K562 (cell line): ENCODE data around the gene SLC25A1. TPM values are rescaled to one million over a fixed set of nuclear protein-coding genes. Genes with fewer than 3 reads are reported as not detected.

Experiments
- ATAC-seq: fragments of 200-7000 bp; cut with Tn5 transposase; 3 replicates; pipeline ENCODE4 v1.9.1; 2020; ENCODE audit warnings: moderate library complexity
- BruUV-seq: library from RNA; stranded (reverse); fragments of 400-500 nt; replicated peaks from 2 replicates; lab custom pipeline; 2021; lab: Mats Ljungman, UMichigan
- CTCF ChIA-PET: fragments of 300-600 bp; formaldehyde crosslinking; extraction: SDS; loops from one replicate; lab custom pipeline; 2021; ENCODE audit warnings: low intra/inter-chr PET ratio; lab: Yijun Ruan, JAX
- POLR2A ChIA-PET: fragments of 300-600, 350-650 bp; sonication (Branson Sonifier 250); formaldehyde crosslinking; extraction: SDS; loops from one replicate; lab custom pipeline; 2021; ENCODE audit warnings: antibody characterized with exemption, inconsistent platforms; lab: Yijun Ruan, JAX
- DNase-seq, 4 experiments: peaks; one replicate each; pipeline versions ENCODE4 v3.0.0 to v3.0.0-alpha.2; 2011 to 2018; ENCODE audit warnings: low spot score in 3 of 4, mixed read lengths in 3 of 4; ENCODE audit errors: extremely low read depth in 1 of 4
- FAIRE-seq: peaks from 2 replicates; lab custom pipeline; 2011; peaks lifted over from hg19 to GRCh38; lab: Jason Lieb, UNC
- H2AFZ ChIP-seq: 2 replicates; pipeline ENCODE4 v1.6.0; 2011; ENCODE audit warnings: low read depth, low read length, control low read depth, inconsistent platforms
- H3K27ac ChIP-seq: fragments of 200-600 bp; 3 replicates; pipeline ENCODE4 v1.8.0; 2011; ENCODE audit warnings: low read depth, mild to moderate bottlenecking, control low read depth, inconsistent platforms, low read length, moderate library complexity, mixed read lengths; ENCODE audit errors: extremely low read depth
- H3K27me3 ChIP-seq, 2 experiments: fragments of 300-600 bp in 1 of 2; 2 replicates in 1 of 2; 3 replicates in 1 of 2; pipeline versions ENCODE4 v1.6.0 to v1.8.0; 2011; ENCODE audit warnings: inconsistent platforms in 2 of 2, low read length in 2 of 2, mild to moderate bottlenecking in 1 of 2, mixed read lengths in 1 of 2, moderate library complexity in 1 of 2; ENCODE audit not compliant: control insufficient read depth in 2 of 2, insufficient read depth in 2 of 2
- H3K36me3 ChIP-seq: fragments of 300-600 bp; 3 replicates; pipeline ENCODE4 v1.8.0; 2011; ENCODE audit warnings: mild to moderate bottlenecking, low read length, inconsistent platforms; ENCODE audit not compliant: control insufficient read depth, insufficient read depth
- H3K4me1 ChIP-seq, 2 experiments: fragments of 200-600 bp in 1 of 2; replicated peaks in 1 of 2; 2 replicates in 1 of 2; 3 replicates in 1 of 2; pipeline versions ENCODE4 v1.5.1 to v1.8.0; 2011; ENCODE audit warnings: inconsistent platforms in 2 of 2, low read length in 2 of 2, mild to moderate bottlenecking in 1 of 2, mixed read lengths in 1 of 2, moderate library complexity in 1 of 2; ENCODE audit not compliant: control insufficient read depth in 2 of 2, insufficient read depth in 2 of 2
- H3K4me2 ChIP-seq: 2 replicates; pipeline ENCODE4 v1.6.1; 2011; ENCODE audit warnings: low read length, control low read depth, inconsistent platforms, mixed read lengths; ENCODE audit not compliant: insufficient read depth
- H3K4me3 ChIP-seq: fragments of 200-600 bp; sonication (generic), shearing (Covaris generic); 2 replicates; pipeline ENCODE4 v1.5.1; 2016; ENCODE audit warnings: control low read depth, inconsistent platforms
- H3K79me2 ChIP-seq: fragments of 200-600 bp; 3 replicates; pipeline ENCODE4 v1.8.0; 2011; ENCODE audit warnings: low read length, inconsistent platforms; ENCODE audit not compliant: control insufficient read depth, insufficient read depth
- H3K9ac ChIP-seq, 2 experiments: 2 replicates each; pipeline versions ENCODE4 v1.6.0 to v1.6.1; 2011; ENCODE audit warnings: low read depth in 2 of 2, low read length in 2 of 2, control low read depth in 1 of 2, inconsistent platforms in 1 of 2, mild to moderate bottlenecking in 1 of 2, mixed read lengths in 1 of 2; ENCODE audit not compliant: insufficient read depth in 1 of 2
- H3K9me1 ChIP-seq: one replicate; pipeline ENCODE4 v1.6.0; 2011; ENCODE audit warnings: inconsistent platforms, mild to moderate bottlenecking, low read length, moderate library complexity; ENCODE audit not compliant: control insufficient read depth, insufficient read depth
- H3K9me3 ChIP-seq: replicated peaks from 2 replicates; pipeline ENCODE4 v1.5.1; 2011; ENCODE audit warnings: low read depth, low read length, inconsistent platforms; ENCODE audit not compliant: control insufficient read depth, insufficient read depth
- H4K20me1 ChIP-seq: replicated peaks from 2 replicates; pipeline ENCODE4 v1.6.1; 2011; ENCODE audit warnings: low read length, inconsistent platforms, mixed read lengths; ENCODE audit not compliant: control insufficient read depth, insufficient read depth
- ARNT ChIP-seq, 2 experiments: fragments of 450-650 bp; IDR thresholded peaks; 2 replicates each; pipeline ENCODE4 v1.6.1; 2016; ENCODE audit warnings: mild to moderate bottlenecking in 1 of 2
- BCL6 ChIP-seq: fragments of 250-450 bp; sonication (Bioruptor Pico); IDR thresholded peaks from 2 replicates; pipeline ENCODE4 v1.4.0; 2020
- CBFB ChIP-seq: sonication (generic); formaldehyde crosslinking; IDR thresholded peaks from 2 replicates; pipeline ENCODE4 v1.4.0; 2020; ENCODE audit warnings: mild to moderate bottlenecking, missing genetic modification reagents
- ESRRB ChIP-seq: fragments of 250-450 bp; sonication (Bioruptor Pico); IDR thresholded peaks from 2 replicates; pipeline ENCODE4 v1.5.0; 2020; ENCODE audit warnings: mild to moderate bottlenecking, moderate library complexity, borderline replicate concordance
- MYBL2 ChIP-seq, 2 experiments: fragments of 450-650 bp in 1 of 2; sonication (generic) in 1 of 2; formaldehyde crosslinking in 1 of 2; IDR thresholded peaks; 2 replicates each; pipeline versions ENCODE4 v1.6.1 to v1.8.1; 2017 to 2022; ENCODE audit warnings: borderline replicate concordance in 1 of 2, inconsistent platforms in 1 of 2, low read depth in 1 of 2, mild to moderate bottlenecking in 1 of 2, missing genetic modification reagents in 1 of 2, moderate library complexity in 1 of 2
- MYNN ChIP-seq, 2 experiments: sonication (generic); formaldehyde crosslinking in 1 of 2; IDR thresholded peaks; 2 replicates each; pipeline versions ENCODE4 v1.5.0 to v1.6.1; 2016 to 2020; ENCODE audit warnings: antibody characterized with exemption in 1 of 2, missing genetic modification reagents in 1 of 2
- NFRKB ChIP-seq: fragments of 450-650 bp; IDR thresholded peaks from 2 replicates; pipeline ENCODE4 v1.6.1; 2016; ENCODE audit warnings: low read depth
- POLR2AphosphoS5 ChIP-seq: IDR thresholded peaks from 2 replicates; pipeline ENCODE4 v1.6.1; 2011; ENCODE audit warnings: mild to moderate bottlenecking, low read depth, low read length, moderate library complexity; ENCODE audit not compliant: control insufficient read depth, insufficient read depth
- SAFB ChIP-seq: fragments of 200-400 bp; formaldehyde crosslinking; IDR thresholded peaks from 2 replicates; pipeline ENCODE4 v1.6.1; 2017; ENCODE audit warnings: low read depth, low read length, borderline replicate concordance
- SIX5 ChIP-seq, 2 experiments: IDR thresholded peaks; 2 replicates each; pipeline ENCODE4 v1.6.1; 2011; ENCODE audit warnings: low read length in 2 of 2, borderline replicate concordance in 1 of 2, low read depth in 1 of 2, mild to moderate bottlenecking in 1 of 2, moderate library complexity in 1 of 2; ENCODE audit not compliant: insufficient read depth in 1 of 2
- TCFL5 ChIP-seq: fragments of 250-450 bp; sonication (Bioruptor Pico); conservative IDR thresholded peaks from 2 replicates; pipeline ENCODE4 v1.6.1; 2021; ENCODE audit warnings: mild to moderate bottlenecking, moderate library complexity, matching md5 sums
- ZNF23 ChIP-seq: fragments of 250-450 bp; sonication (Bioruptor Pico); IDR thresholded peaks from 2 replicates; pipeline ENCODE4 v1.4.0; 2020; ENCODE audit warnings: mild to moderate bottlenecking
- ZNF277 ChIP-seq: fragments of 250-450 bp; sonication (Bioruptor Pico); IDR thresholded peaks from 2 replicates; pipeline ENCODE4 v1.8.0; 2022; ENCODE audit warnings: inconsistent platforms, mild to moderate bottlenecking, moderate library complexity, borderline replicate concordance
- ZNF280A ChIP-seq: fragments of 450-650 bp; IDR thresholded peaks from 2 replicates; pipeline ENCODE4 v1.6.1; 2018; ENCODE audit warnings: mild to moderate bottlenecking, low read depth; ENCODE audit not compliant: partially characterized antibody
- ZNF280B ChIP-seq: fragments of 250-450 bp; sonication (Bioruptor Pico); IDR thresholded peaks from 2 replicates; pipeline ENCODE4 v1.5.1; 2021; ENCODE audit warnings: mild to moderate bottlenecking
- ZNF282 ChIP-seq: sonication (generic); formaldehyde crosslinking; IDR thresholded peaks from 2 replicates; pipeline ENCODE4 v1.8.1; 2023; ENCODE audit warnings: missing genetic modification reagents
- ZNF316 ChIP-seq: fragments of 450-650 bp; IDR thresholded peaks from 2 replicates; pipeline ENCODE4 v1.6.1; 2016
- WGBS: fragments of 100-300 bp; shearing (Covaris generic); methylation state at CpG from one replicate; pipeline ENCODE4 v1.1.6; 2016; ENCODE audit warnings: low coverage, mixed read lengths; ENCODE audit not compliant: insufficient coverage; ENCODE audit errors: missing lambda C conversion rate; 5-methylcytosine and 5-hydroxymethylcytosine counted together
- in situ Hi-C: fragments of 300-500 bp; cut with MboI; formaldehyde crosslinking; loops from 4 replicates; pipeline ENCODE4 v1.15.0; 2018; ENCODE audit warnings: inconsistent platforms, mixed read lengths
- intact Hi-C: fragments of 100-400 bp; cut with micrococcal nuclease; formaldehyde crosslinking; loops from 2 replicates; pipeline ENCODE4 v1.14.2; 2022
- polyA plus RNA-seq, 8 experiments: library from polyadenylated mRNA; depleted of rRNA in 4 of 8; stranded (reverse) in 5 of 8; unstranded in 3 of 8; fragments of >200 nt; fragmentation: Nextera tagmentation in 2 of 8; fragmentation: Illumina TruSeq in 1 of 8; extraction: Ambion mirVana in 2 of 8; extraction: Trizol in 1 of 8; gene quantifications; 2 replicates each; pipeline versions ENCODE4 v1.2.1 to v1.2.3, GENCODE V29; 2011 to 2014; ENCODE audit warnings: inconsistent platforms in 1 of 8, missing spikeins in 1 of 8
- total RNA-seq, 7 experiments: library from RNA; depleted of rRNA in 6 of 7; stranded (reverse); fragments of >200 nt in 6 of 7; fragmentation: Illumina TruSeq in 2 of 7; extraction: Trizol in 2 of 7; gene quantifications; 2 replicates each; pipeline versions ENCODE4 v1.2.1 to v1.2.3, GENCODE V29; 2011 to 2021; ENCODE audit warnings: low replicate concordance in 1 of 7

SLC25A1 gene
- total and polyA plus RNA-seq, 9 of the 15 experiments (the other 6 are each of a cell fraction or from before 2014, with no cell fraction given) = 11.0 to 408 (median 110) TPM

- no peaks in the 10 kb centered on the region for H3K36me3 ChIP-seq
- ATAC-seq = no peak
- H3K9me1 ChIP-seq = no peaks in the 10 kb centered on the region
- no peak overlapping the region for H2AFZ ChIP-seq
- CTCF ChIA-PET = no interaction called here
- 14% methylated on average over 6 of the region's 6 CpGs for WGBS
- no peak overlapping the region for H3K9ac ChIP-seq
- H3K9me3 ChIP-seq = peaks cover 9% of the 10 kb centered on the region
- H3K27ac ChIP-seq = no peak overlapping the region
- intact Hi-C loops = no loop called here
- H3K4me2 ChIP-seq = no peak overlapping the region
- POLR2A ChIA-PET = interaction anchor here (1.0 kb wide), 1 partner anchor 18 kb away, joined by 4 read pairs; no protein-coding TSS in a partner anchor
- peaks cover 7% of the 10 kb centered on the region; the same call in 1 of the 2 replicates for H4K20me1 ChIP-seq
- DNase-seq = no peak
- peaks cover 3 to 12% of the 10 kb centered on the region in 2 experiments; a peak in 4 of 5 replicates for H3K4me1 ChIP-seq
- FAIRE-seq = no peak
- H3K27me3 ChIP-seq = peaks cover 38 to 56% of the 10 kb centered on the region in 2 experiments
- no peak overlapping the region for H3K4me3 ChIP-seq
- no peaks in the 10 kb centered on the region for H3K79me2 ChIP-seq
- in situ Hi-C loops = no loop called here
- no TSS peak for BruUV-seq
- TF ChIP-seq ZNF280A (peak; percentile 97), POLR2AphosphoS5 (no peak), BCL6 (CRISPR knock-in tag) (no peak), MYNN (IDR thresholded peaks at IDR 0.05) (no peak), MYNN (CRISPR knock-in tag; IDR thresholded peaks at IDR 0.05) (no peak), ZNF280B (CRISPR knock-in tag) (peak; percentile 86), ARNT (IDR thresholded peaks at IDR 0.05) (peak in 1 of 2 experiments; percentile 54; a peak in 1 of 4 replicates), ESRRB (CRISPR knock-in tag) (no peak), CBFB (no peak), NFRKB (no peak), MYBL2 (IDR thresholded peaks at IDR 0.05; ENCODE audit: low read depth) (no peak), MYBL2 (CRISPR knock-in tag; IDR thresholded peaks at IDR 0.05; ENCODE audit: borderline replicate concordance) (no peak), SIX5 (IDR thresholded peaks at IDR 0.05; ENCODE audit: borderline replicate concordance in 1 of 2, insufficient read depth in 1 of 2, low read depth in 1 of 2, low read length in 2 of 2) (no peak), ZNF277 (CRISPR knock-in tag) (no peak), TCFL5 (CRISPR knock-in tag) (no peak), ZNF316 (no peak), ZNF282 (CRISPR knock-in tag) (no peak), SAFB (no peak), ZNF23 (CRISPR knock-in tag) (no peak)
Observed at GRCh38 chr22:19164425-19164824, 14.1 kb downstream of the SLC25A1 start.
